NCI-H187 treated with DMSO at 0.1 percent for 48 hours (cell line): Measurements from ENCODE around the gene TMEM181.

ENCODE experiments used
- DNase-seq: peaks from one replicate; lab custom pipeline; 2025; lab: John Stamatoyannopoulos, UW

TMEM181 gene

GRCh38 chr6:158565122-158565429, 5.2 kb downstream of the TMEM181 start:
- DNase-seq: no peak

GRCh38 chr6:158565482-158566040, 5.7 kb downstream of the TMEM181 start:
- no peak for DNase-seq

GRCh38 chr6:158566207-158566818, 6.4 kb downstream of the TMEM181 start:
- no peak for DNase-seq

GRCh38 chr6:158567152-158567551, 7.3 kb downstream of the TMEM181 start:
- no peak for DNase-seq

GRCh38 chr6:158567871-158568401, 8.0 kb downstream of the TMEM181 start:
- DNase-seq: no peak

- no peak for DNase-seq
Observed at GRCh38 chr6:158568549-158568948, 8.7 kb downstream of the TMEM181 start.

GRCh38 chr6:158569036-158569435, 9.1 kb downstream of the TMEM181 start:
- no peak for DNase-seq

- no peak for DNase-seq
Observed at GRCh38 chr6:158570681-158570962, 10.7 kb downstream of the TMEM181 start.

GRCh38 chr6:158571826-158572652, 12.1 kb downstream of the TMEM181 start:
- DNase-seq: no peak

- DNase-seq: no peak
Observed at GRCh38 chr6:158572653-158573541, 13.0 kb downstream of the TMEM181 start.

GRCh38 chr6:158573542-158573931, 13.6 kb downstream of the TMEM181 start:
- no peak for DNase-seq

GRCh38 chr6:158574800-158575199, 14.9 kb downstream of the TMEM181 start:
- DNase-seq: no peak

GRCh38 chr6:158575550-158575949, 15.7 kb downstream of the TMEM181 start:
- DNase-seq: no peak

- DNase-seq: no peak
Observed at GRCh38 chr6:158584236-158584651, 24.4 kb downstream of the TMEM181 start.

GRCh38 chr6:158586652-158587051, 26.8 kb downstream of the TMEM181 start:
- DNase-seq: no peak

GRCh38 chr6:158589366-158589765, 29.5 kb downstream of the TMEM181 start:
- no peak for DNase-seq

- DNase-seq: no peak
Observed at GRCh38 chr6:158591134-158591809, 31.4 kb downstream of the TMEM181 start.

GRCh38 chr6:158591810-158592209, 31.9 kb downstream of the TMEM181 start:
- no peak for DNase-seq

GRCh38 chr6:158593670-158594069, 33.8 kb downstream of the TMEM181 start:
- no peak for DNase-seq

- DNase-seq: no peak
Observed at GRCh38 chr6:158595223-158595622, 35.3 kb downstream of the TMEM181 start.

- DNase-seq: no peak
Observed at GRCh38 chr6:158596861-158597260, 37.0 kb downstream of the TMEM181 start.

- no peak for DNase-seq
Observed at GRCh38 chr6:158597565-158597964, 37.7 kb downstream of the TMEM181 start.
